Activated B cell treated with CpG ODN at 0.5 μM for 24 hours (primary cell): Measurements from ENCODE around the gene DNAH9. TPM values are rescaled to one million over a fixed set of nuclear protein-coding genes. Genes with fewer than 3 reads are reported as not detected.
"Not testable (repeated sequence)": the region's sequence is repeated elsewhere in the genome, so short reads cannot be mapped to it uniquely, and the experiment has no call there.

ENCODE experiments used
- ATAC-seq: fragments of 200-7000 bp; cut with Tn5 transposase; one replicate; pipeline ENCODE4 v1.10.0; 2021; ENCODE audit warnings: low read depth, mild to moderate bottlenecking, moderate library complexity
- CTCF ChIA-PET: fragments of 350-600 bp; sonication (Branson Sonifier 250); formaldehyde crosslinking; loops from one replicate; lab custom pipeline; 2021; ENCODE audit warnings: antibody characterized with exemption; lab: Charles Lee
- POLR2A ChIA-PET: fragments of 350-600 bp; sonication (Branson Sonifier 250); formaldehyde crosslinking; loops from one replicate; lab custom pipeline; 2021; ENCODE audit warnings: antibody characterized with exemption; lab: Charles Lee
- DNase-seq: peaks from one replicate; pipeline ENCODE4 v3.0.0; 2022
- H3K27ac Mint-ChIP-seq: one replicate; pipeline ENCODE4 v1.8.0; 2020; ENCODE audit warnings: mixed read lengths
- H3K27me3 Mint-ChIP-seq: one replicate; pipeline ENCODE4 v1.8.0; 2021; ENCODE audit warnings: mixed read lengths
- H3K36me3 Mint-ChIP-seq: one replicate; pipeline ENCODE4 v1.8.0; 2021; ENCODE audit warnings: low read depth, mixed read lengths
- H3K4me1 Mint-ChIP-seq: one replicate; pipeline ENCODE4 v1.8.0; 2021; ENCODE audit warnings: mixed read lengths
- H3K4me3 Mint-ChIP-seq: one replicate; pipeline ENCODE4 v1.8.0; 2020; ENCODE audit warnings: mild to moderate bottlenecking, mixed read lengths
- H3K9me3 Mint-ChIP-seq: one replicate; pipeline ENCODE4 v1.8.0; 2020; ENCODE audit warnings: mixed read lengths
- CTCF ChIP-seq: fragments of 200-600 bp; IDR thresholded peaks from one replicate; pipeline ENCODE4 v1.8.0; 2022; ENCODE audit warnings: antibody characterized with exemption, mild to moderate bottlenecking
- intact Hi-C: fragments of 100-400 bp; cut with micrococcal nuclease; formaldehyde crosslinking; loops from one replicate; pipeline ENCODE4 v1.15.1; 2024
- total RNA-seq: library from RNA; stranded (reverse); gene quantifications from 2 replicates; pipeline ENCODE4 v1.2.3, GENCODE V29; 2022

The DNAH9 gene
- total RNA-seq, 1 donor from 2014 or later = not detected

- no peak for TF ChIP-seq CTCF
- POLR2A ChIA-PET = no interaction called here
- H3K4me1 Mint-ChIP-seq = no peaks in the 10 kb centered on the region
- intact Hi-C loops = no loop called here
- H3K27me3 Mint-ChIP-seq = no peaks in the 10 kb centered on the region
- no peak overlapping the region for H3K27ac Mint-ChIP-seq
- H3K36me3 Mint-ChIP-seq = peaks cover 40% of the 10 kb centered on the region
- CTCF ChIA-PET = no interaction called here
- H3K4me3 Mint-ChIP-seq = no peak overlapping the region
- no peak for DNase-seq
- H3K9me3 Mint-ChIP-seq = peaks cover 28% of the 10 kb centered on the region
- ATAC-seq = no peak
Observed at GRCh38 chr17:11954936-11955335, 356.7 kb downstream of the DNAH9 start.

DNA sequence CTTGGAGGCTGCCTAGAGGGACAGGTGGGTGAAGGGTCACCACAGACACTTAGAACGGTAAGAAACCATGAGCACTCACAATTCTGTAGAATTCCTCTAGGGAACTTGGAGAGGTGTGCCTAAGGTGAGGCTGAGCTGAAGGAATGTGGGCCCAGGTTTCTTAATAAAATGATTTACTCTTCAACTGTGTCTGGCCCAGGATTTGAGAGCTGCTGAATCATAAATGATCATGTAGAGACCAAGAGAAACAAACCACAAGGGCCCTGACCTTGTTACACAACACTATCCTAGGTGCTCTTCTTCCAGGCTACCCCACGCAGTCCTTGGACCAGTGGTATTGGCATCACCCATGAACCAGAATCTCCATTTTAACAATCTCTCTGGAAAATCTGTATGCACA is 371.3 kb downstream of the DNAH9 start:
- no peak for DNase-seq
- ATAC-seq = no peak
- TF ChIP-seq CTCF = no peak
- ChIA-PET CTCF (no interaction called here), POLR2A (no interaction called here)
- intact Hi-C loops = no loop called here
- peaks cover 21% of the 10 kb centered on the region for H3K36me3 Mint-ChIP-seq
- H3K27ac Mint-ChIP-seq = no peak overlapping the region
- H3K27me3 Mint-ChIP-seq = no peaks in the 10 kb centered on the region
- H3K4me1 Mint-ChIP-seq = no peaks in the 10 kb centered on the region
- H3K9me3 Mint-ChIP-seq = peaks cover 29% of the 10 kb centered on the region
- H3K4me3 Mint-ChIP-seq = no peak overlapping the region

DNA sequence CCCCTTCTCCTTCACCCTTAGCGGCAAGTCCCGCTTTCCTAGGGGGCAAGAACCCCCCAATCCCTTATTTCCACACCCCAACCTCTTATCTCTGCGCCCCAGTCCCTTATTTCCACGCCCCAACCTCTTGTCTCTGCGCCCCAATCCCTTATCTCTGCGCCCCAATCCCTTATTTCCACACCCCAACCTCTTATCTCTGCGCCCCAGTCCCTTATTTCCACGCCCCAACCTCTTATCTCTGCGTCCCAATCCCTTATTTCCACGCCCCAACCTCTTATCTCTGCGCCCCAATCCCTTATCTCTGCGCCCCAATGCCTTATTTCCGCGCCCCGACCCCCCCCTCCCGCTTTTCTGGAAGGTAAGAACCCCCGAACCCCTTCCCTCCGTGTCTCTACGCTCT is 374.5 kb downstream of the DNAH9 start:
- intact Hi-C loops, H3K4me1 Mint-ChIP-seq, H3K27me3 Mint-ChIP-seq, H3K27ac Mint-ChIP-seq, H3K4me3 Mint-ChIP-seq, DNase-seq, ATAC-seq, POLR2A ChIA-PET, CTCF ChIA-PET: not testable (repeated sequence)
- Mint-ChIP-seq H3K9me3 (peaks cover 11% of the 10 kb centered on the region), H3K36me3 (peaks cover 27% of the 10 kb centered on the region)

- intact Hi-C loops = no loop called here
- no peak for TF ChIP-seq CTCF
- ChIA-PET POLR2A (interaction anchor here (1.6 kb wide), 1 partner anchor 17 kb away, joined by 5 read pairs; the partner anchor contains the start of gene ZNF18), CTCF (no interaction called here)
- Mint-ChIP-seq H3K9me3 (no peaks in the 10 kb centered on the region), H3K27me3 (no peaks in the 10 kb centered on the region), H3K4me3 (no peak overlapping the region), H3K36me3 (peaks cover 67% of the 10 kb centered on the region), H3K4me1 (no peaks in the 10 kb centered on the region), H3K27ac (no peak overlapping the region)
- ATAC-seq (no peak), DNase-seq (no peak)
Observed at GRCh38 chr17:11979795-11980194, 381.5 kb downstream of the DNAH9 start.

DNA sequence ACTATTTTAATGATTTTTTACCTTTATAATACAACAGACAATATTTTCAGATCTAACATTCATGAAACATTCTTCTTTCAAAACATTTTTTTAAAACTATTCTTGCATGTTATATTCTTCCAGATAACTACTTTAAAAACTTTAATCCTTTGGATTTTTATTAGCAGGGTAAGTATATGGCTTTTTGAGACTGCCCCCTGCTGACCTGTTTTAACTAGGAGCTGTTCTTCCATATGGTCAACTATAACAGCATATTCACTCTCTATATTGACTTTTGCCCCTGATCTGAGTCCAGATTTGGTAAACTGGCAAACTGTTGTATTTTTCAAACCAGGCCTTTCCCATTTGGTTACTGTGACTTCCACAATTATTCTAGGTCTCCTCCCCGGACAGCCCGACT is 382.5 kb downstream of the DNAH9 start:
- ChIA-PET CTCF (no interaction called here), POLR2A (interaction anchor here (0.6 kb wide), 1 partner anchor 17 kb away, joined by 3 read pairs; the partner anchor contains the start of gene ZNF18)
- ATAC-seq (no peak), DNase-seq (no peak)
- Mint-ChIP-seq H3K36me3 (peaks cover 65% of the 10 kb centered on the region), H3K9me3 (no peaks in the 10 kb centered on the region), H3K27me3 (no peaks in the 10 kb centered on the region), H3K27ac (no peak overlapping the region), H3K4me1 (no peaks in the 10 kb centered on the region), H3K4me3 (no peak overlapping the region)
- TF ChIP-seq CTCF = no peak
- intact Hi-C loops = no loop called here

DNA sequence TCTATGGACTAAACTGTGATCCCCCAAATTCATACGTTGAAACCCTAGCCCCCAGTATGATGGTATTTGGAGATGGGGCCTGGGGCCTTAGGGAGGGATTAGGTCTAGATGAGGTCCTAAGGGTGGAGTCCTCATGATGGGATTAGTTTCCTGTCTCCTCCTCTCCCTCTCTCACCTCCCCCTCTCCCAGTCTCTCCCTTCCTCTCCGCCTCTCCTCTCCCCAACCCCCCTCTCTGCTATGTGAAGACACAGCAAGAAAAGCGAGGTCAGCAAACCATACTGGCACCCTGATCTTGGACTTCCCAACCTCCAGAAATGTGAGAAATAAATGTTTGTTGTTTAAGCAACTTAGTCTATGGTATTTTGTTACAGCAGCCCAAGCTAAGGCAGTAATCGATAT is 383.6 kb downstream of the DNAH9 start:
- no peak for ATAC-seq
- H3K4me3 Mint-ChIP-seq = no peak overlapping the region
- intact Hi-C loops = no loop called here

More for the DNA sequence above, 383.6 kb downstream of the DNAH9 start:
- Mint-ChIP-seq H3K9me3 (no peaks in the 10 kb centered on the region), H3K36me3 (peaks cover 68% of the 10 kb centered on the region), H3K4me1 (no peaks in the 10 kb centered on the region), H3K27me3 (no peaks in the 10 kb centered on the region), H3K27ac (no peak overlapping the region)
- DNase-seq = no peak
- ChIA-PET POLR2A (no interaction called here), CTCF (no interaction called here)
- no peak for TF ChIP-seq CTCF
